ENCODE measurements around the gene OSBPL7.

The OSBPL7 gene

GRCh38 chr17:47757386-47757785 is 64.2 kb downstream of the OSBPL7 start:
- DNase-seq: no peak
